ENCODE measurements around the gene DLG5.

The DLG5 gene

DNA sequence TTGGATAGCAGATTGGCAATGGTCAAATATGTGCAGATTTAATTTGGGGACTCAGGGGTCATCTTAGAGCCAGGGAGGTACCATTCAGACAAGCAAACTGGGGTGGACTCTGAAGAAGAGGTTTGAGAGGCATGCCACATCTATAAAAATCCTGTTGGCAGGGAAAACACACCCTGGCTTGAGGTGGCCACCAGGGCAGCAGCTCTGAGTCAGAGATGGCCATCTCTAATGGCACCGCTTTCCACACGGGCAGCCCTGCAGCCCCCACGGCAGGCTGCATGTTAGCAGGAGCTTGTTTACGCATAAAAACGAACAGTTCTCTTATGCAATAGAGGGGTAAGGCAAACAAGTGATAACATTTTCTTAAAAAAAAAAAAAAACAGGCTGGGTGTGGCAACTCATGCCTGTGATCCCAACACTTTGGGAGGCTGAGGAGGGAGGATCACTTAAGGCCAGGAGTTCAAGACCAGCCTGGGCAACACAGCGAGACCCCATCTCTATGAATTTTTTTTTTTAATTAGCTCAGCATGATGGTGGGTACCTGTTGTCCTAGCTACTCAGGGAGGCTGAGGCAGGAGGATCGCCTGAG is 14.9 kb downstream of the DLG5 start:
- no peak for DNase-seq

DNA sequence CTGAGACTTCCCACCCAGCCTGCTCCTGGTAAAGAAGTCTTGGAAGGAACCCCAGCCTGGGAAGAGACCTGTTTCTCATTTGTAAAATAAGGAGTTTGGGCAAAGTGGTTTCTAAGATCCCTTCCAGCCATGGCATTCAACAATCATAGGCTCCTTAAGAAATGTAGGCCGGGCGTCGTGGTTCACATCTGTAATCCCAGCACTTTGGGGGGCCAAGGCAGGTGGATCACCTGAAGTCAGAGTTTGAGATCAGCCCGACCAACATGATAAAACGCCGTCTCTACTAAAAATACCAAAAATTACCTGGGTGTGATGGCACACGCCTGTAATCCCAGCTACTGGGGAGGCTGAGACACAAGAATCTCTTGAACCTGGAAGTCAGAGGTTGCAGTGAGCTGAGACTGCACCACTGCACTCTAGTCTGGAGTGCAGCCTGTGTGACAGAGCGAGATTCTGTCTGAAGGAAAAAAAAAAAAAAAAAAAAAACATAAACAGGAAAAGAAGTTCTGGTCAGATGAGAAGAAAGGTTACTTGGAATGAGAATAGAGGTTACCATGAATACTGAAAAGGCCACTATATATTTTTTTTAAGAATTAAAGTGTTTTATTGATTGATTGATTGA is 15.9 kb downstream of the DLG5 start:
- no peak for DNase-seq

DNA sequence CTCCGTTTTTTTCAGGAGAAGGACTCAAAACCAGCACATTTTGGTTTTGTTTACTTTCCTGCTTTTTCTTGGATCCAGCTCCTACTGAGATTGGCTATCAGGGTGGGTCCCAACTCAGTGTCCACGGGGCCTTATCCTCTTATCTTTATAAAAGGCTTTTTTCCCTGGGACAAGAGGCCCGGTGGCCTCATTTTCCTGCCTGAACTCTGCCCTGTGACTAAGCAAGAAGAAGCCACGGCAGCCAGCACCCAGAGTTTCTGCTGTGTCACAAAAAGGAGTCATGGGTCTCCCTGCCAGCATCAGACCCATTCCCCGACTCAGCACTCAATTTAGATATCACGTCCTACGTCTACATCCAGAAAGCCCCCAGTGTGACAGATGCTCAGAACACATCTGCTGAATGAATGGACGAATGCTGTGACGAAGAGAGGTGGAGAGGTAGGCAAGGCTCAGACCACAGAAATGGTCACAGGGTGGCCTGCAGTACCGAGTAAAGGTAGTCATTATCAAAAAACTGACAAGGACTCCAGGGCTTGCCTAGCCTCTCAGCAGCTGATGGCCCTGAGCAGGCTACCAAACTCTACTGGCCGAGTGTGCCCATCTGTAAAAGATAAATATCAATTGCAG is 16.7 kb downstream of the DLG5 start:
- no peak for DNase-seq

DNA sequence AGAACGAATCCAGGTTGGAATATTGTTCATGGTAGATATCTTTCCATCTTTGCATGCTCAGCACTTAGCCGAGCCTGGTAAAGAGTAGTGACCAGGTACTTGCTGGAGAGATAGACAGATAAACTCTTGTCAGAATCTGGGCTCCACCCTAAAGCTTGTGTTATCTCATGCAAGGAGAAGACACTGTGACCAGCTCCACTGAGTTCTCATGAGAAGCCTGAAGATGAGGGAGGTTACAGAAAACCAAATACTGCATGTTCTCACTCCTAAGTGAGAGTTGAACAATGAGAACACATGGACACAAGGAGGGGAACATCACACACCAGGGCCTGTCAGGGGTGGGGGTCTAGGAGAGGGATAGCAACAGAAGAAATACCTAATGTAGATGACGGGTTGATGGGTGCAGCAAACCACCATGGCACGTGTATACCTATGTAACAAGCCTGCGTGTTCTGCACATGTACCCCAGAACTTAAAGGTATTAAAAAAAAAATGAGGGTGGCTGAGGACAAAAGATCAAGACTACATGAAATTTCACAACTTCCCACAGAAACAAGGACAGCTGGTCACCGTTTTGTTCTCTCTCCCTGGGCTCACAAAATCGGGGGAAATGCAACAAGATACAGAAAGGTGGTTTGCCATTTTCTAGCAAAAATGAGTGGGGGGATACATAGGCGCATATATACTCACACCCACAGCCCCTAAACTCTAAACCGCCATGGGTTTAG is 17.4 kb downstream of the DLG5 start:
- no peak for DNase-seq

DNA sequence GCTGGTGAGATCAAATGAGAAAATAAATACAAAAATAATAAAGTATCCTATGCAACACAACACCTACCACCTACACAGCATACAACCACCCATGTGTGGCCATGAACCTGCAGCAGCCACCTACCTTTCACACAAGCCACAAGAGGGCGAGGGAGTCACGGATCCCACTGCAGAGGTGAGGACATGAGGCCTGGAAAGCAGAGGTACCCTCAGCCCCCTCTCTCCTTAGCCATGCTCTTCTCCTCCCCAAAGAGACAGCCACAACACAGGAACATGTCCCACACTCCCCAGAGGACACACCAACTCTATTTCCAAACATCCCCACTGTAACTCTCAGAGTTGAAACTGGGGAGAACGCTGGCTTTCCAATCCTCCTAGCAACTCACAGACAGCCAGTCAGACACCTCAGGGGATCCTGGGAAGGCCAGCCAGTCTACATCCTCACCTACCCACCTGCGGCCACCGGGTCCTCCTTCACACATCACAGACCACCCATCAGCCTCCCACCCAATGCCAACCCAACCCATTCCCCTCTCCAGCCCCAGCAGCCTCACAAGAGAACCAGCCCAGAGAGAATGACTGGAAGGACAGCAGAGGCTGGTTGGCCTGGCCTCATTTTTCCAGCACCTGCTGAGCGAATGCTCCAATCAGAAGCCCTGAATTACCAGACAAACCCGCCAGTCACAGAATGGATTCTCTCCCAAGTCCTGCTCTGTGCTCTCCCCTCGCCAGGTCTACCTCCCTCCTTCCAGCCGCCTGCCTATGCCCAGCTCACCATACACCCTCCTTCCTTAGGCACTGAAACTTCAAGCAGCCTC is 18.4 kb downstream of the DLG5 start:
- no peak for DNase-seq

DNA sequence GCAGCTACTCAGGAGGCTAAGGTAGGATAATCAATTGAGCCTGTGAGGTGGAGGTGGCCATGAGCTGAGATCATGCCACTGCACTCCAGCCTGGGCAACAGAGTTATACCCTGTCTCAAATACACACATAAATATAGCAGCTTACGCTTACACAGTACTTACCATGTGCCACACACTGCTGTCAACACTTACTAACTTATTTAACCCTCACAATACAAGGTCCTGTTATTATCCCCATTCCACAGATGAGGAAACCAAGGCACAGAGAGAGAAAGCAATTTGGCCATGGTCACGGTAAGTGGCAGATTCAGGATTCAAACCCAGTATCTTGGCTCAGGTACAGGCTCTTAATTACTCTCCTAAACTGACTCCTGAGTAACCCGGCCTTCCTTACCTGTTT is 19.1 kb downstream of the DLG5 start:
- no peak for DNase-seq

DNA sequence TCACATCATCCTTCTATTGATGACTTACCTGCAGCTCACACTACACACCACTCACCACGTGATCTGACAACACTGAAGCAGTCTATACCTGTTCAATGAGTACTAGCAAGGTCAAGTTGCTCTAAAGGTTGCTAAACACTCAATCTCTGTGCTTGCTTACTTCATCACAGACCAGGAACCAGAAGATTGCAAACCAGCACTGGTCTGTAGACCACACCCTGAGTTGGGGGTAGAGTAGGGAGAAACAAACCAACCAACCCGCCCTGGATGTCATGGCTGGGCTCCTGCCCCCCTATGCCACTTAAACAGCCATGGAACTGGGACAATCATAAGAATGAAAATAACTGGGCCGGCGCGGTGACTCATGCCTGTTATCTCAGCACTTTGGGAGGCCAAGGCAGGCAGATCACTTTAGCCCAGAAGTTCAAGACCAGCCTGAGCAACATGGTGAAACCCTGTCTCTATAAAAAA is 19.6 kb downstream of the DLG5 start:
- DNase-seq = no peak

DNA sequence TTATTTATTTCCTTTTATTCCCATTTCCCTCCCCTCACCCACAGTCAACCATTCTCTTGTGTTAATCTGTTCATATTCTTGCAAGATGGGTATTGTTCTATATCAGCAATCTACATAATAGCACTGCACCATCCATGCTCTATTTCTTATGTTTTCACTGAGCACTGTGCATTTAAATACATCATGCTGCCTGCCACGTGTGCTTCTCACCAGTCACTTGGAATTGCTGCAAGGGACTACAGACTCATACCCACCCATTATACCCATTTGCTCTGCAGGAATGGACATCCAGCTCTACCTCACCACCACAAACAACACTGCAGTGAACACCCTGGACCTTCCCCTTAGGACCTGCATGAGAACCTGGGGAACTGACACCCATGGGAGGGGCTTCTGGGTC is 20.8 kb downstream of the DLG5 start:
- DNase-seq = no peak

DNA sequence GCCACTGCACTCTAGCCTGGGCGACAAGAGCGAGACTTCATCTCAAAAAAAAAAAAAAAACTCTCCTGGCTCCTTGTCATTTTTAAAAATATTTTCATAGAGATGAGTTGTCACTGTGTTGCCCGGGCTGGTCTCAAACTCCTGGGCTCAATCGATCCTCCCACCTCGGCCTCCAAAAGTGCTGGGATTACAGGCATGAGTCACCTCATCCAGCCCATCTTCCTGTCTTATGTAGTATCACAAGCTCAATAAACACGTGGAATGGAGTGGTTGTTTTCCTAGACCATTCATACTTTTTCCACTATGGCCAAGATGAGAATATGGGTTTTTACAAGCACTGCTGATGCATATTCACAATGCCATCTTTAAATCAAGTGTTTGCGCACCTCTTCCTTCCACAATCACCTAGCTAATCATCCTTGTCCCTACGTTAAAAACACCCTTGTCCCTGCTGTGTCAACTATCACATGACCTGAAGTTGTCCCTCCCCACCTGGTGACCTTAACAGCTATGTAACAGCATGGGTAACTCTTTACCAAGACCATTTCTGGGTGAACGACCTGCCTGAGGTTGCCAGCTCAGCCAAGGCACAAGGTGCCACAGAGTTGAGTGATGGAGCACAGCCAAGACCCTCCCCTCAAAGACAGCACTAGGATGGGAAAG is 21.3 kb downstream of the DLG5 start:
- DNase-seq = no peak

DNA sequence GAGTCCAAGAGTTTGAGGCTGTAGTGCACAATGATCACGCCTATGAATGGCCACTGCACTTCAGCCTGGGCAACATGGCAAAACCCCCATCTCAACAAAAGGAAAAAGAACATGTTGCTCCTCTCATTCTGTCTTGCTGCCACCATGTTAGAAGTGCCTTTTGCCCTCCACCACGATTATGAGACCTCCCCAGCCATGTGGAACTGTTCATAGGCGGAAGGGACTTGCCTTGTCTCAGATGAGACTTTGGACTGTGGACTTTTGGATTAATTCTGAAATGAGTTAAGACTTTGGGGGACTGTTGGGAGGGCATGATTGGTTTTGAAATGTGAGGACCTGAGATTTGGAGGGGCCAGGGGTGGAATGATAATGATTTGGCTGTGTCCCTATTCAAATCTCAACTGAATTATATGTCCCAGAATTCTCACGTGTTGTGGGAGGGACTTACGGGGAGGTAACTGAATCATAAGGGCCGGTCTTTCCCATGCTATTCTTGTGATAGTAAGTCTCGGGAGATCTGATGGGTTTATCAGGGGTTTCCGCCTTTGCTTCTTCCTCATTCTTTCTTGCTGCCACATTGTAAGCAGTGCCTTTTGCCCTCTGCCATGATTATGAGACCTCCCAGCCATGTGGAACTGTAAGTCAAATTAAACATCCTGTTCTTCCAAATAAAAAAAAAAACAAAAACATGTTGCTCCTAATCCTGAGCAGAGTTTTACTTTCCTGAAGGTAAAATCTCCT is 22.3 kb downstream of the DLG5 start:
- DNase-seq = no peak

DNA sequence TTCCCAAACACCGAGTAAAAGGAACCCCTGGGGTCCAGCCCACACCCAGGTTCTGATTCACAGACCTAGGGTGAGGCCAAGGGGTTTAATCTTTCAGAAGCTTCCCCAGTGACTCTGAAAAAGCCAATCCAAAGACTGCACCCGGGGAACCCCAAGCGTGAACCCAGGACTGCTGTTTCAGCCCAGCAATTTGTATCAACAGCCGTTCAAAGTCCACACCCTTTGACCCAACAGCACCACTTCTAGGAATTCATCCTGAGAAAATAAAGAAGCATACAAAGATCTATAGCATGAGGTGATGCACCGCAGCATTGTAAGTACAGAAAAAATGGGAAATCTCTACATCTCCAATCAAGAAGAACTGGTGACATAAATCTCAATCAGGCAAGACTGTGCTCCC is 24.4 kb downstream of the DLG5 start:
- no peak for DNase-seq

DNA sequence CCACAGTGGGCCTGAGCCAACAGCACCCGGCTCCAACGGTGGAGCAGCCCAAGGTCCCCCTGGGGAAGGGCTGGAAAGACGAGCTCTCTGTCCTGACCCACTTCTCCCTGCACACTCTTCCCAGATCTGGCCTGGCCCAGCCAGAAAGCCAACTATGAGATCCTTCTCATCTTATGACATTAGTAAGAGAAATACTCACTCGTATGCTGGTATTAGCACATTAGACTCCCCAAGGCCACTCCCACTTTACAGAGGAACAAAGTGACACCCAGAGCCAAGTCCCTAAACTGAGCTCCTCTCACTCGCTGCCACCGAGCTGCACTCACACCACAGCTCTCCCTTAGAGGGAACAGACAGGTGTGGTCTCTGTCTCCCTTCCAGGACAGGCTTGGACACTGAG is 24.8 kb downstream of the DLG5 start:
- DNase-seq = no peak

DNA sequence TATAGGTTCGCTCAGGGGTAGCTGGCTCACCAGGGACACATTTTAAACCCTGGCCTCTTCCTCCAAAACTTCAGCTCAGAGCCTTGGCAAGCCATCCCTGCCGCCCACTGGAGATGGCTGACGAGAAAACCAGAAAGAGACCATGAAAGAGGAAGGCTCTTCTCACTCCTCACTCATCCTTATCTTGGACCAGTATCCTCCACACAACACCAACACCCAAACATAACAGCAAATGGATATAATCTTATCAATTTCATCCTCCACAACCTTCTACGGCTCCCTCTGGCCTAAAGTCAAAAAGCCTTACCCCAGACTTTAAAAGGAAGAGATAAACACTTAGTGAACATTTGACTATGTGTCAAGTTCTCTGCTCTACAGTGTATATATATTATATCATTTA is 26.9 kb downstream of the DLG5 start:
- no peak for DNase-seq

DNA sequence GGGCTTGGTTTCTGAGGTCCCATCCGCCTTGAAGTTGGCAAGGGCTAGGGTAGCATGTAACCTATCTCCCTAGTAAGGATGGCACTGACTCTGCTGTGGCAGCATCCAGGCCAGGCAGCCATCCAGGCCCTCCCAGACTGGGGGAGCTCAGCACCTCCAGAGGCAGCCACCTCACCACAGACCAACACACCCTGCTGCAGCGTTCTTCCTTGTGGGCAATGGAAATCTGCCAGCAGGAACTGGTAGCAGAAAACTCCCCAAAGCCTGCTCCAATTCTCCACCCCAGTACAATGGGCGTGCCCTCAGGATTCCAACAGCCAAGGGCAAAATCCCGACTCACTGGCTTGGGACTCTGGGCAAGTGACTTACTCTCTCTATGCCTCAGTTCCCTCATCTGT is 27.5 kb downstream of the DLG5 start:
- DNase-seq = no peak

DNA sequence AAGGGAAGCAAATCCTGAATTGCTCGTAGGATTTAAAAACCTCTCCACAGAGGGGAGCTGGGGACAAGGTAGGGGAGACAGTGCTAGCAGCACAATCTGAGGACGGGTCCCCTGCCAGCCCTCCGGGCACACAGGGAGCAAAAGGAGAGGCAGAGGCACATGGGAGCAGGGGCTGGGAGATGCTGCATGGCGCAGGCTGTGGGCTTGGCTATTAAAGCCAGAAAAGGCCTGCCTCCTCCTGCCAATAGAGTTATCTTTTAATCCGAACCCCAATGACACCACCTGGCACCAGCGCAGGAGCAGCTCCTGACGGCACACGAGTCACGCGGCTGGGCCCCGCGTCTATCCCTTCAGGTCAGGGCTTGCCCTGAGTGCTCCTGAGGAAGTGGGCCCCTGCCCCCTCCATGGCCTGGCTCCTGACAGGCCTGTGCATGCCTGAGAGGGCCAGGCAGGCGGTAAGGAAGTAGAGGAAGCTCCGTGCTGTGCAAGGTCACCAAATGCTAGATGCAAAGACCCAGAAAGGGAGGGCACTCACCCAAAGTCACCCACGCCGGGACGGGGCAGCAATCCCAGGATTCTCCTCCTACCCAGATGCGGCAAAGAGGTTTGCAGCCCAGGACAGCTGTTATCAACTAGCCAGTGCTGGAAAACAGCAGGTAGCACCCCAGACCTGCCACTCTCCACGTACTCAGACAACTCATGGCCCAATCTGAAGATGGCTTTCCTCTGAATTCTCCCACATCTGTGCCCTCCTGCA is 28.1 kb downstream of the DLG5 start:
- DNase-seq = no peak

DNA sequence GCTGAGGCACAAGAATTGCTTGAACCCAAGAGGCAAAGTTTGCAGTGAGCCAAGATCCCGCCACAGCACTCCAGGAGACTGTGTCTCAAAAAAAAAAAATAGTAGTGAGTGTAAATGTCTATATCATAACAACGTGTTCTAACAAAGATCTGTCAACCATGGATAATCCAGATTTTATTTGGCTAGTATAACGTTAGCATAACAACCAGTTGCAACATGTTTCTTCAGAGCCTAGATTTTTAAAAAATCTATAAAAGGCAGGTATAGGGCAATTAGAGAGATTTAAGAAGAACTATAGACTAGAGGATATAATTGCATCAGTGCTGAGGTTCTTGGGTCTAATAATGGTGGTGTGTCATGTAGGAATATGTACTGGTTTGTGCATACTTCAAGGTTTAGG is 30.5 kb downstream of the DLG5 start:
- DNase-seq = no peak

DNA sequence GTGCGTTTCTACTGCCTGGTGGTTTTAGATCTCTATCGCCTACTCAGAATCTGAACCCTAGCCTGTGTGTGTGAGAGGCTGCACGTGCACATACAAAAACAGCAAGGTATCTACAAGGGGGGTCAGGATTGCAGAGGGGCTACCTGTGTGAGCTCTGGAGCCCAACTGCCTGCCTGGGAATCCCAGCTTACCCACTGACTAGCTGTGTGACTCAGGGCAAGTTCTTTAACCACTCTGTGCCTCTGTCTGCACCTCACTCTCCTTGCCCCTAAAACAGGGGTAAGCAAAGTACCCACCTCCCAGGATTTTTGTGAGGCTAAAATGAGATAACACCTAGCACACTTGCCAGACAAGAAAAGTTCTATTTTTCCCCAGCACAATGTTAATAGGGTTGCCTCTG is 32.5 kb downstream of the DLG5 start:
- no peak for DNase-seq

DNA sequence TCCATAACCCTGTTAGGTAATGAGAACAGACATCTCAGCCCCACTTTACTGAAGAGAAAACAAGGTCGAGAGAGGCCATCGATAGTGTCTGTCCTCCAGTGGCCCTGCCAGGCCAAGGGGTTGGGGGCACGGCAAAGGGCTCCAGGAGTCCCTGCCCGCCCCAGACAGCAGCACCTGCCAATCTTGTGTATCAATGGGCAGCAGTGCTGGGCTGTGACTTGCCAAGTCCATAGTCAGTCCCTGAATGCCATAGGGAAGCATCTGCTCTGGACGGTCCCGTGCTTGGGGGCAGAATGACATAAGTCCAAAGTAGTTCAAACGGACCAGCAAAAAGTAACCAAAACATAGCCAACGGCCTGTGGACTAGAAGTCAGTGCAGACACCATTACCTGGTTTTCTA is 33.2 kb downstream of the DLG5 start:
- no peak for DNase-seq

DNA sequence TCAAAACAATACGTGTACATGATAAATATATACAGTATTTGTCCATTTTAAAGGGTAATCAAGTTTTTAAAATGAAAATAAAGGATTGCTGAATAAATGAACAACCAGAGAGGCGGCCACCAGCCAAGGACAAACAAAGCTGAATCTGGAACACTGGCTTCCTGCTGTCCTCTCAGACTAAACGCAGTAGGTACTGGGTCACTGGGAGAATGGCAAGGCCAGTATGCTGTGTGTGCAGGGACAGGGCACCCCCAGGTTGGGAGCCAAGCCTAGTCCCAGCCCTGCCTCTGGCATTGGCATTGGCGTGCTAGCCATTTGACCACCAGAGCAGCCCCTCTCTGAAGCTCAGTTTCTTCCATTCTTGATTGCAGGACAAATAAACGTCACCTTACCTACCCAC is 33.8 kb downstream of the DLG5 start:
- no peak for DNase-seq

DNA sequence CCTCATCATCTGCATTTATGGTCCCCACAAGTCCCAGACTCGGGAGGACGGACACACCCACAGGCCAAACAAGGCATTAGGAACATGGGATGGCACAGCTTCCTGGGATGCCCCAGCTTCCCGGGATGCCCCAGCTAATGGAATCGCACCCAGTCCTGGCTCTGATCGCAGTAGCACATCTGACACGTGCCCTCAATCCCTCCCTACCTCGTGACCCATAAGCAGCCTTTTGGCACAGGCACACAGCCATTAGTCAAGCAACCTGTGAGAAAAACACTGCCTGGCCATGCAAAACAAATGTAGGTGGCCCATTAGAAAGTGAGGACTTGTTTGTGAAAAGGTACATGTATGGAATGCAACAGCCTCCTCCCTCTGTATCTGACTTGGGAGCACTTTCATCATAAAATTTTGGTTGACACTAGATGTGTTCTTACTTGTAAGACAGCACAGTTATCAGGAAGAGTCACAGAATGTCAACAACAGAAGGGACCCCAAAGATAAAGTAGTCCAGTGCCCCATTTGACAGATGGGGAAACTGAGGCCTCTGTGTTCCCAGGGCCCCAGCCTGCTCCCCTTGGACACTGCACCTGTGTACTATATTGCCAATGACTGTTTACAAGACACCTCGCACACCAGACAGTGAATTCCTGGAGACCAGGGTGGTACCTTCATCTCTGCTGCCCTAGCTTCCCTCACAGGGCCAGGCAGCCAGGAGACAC is 34.4 kb downstream of the DLG5 start:
- no peak for DNase-seq
